ENCODE results near the gene RRAD. TPM values are rescaled to one million over a fixed set of nuclear protein-coding genes. Genes with fewer than 3 reads are reported as not detected.
A peak's percentile ranks its signal among the peaks of the same experiment; 100 is the strongest.
"Not testable (repeated sequence)": the region's sequence is repeated elsewhere in the genome, so short reads cannot be mapped to it uniquely, and the experiment has no call there.

RRAD gene, protein sequence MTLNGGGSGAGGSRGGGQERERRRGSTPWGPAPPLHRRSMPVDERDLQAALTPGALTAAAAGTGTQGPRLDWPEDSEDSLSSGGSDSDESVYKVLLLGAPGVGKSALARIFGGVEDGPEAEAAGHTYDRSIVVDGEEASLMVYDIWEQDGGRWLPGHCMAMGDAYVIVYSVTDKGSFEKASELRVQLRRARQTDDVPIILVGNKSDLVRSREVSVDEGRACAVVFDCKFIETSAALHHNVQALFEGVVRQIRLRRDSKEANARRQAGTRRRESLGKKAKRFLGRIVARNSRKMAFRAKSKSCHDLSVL
- 3.2 and 4.3 TPM in 2 replicates for total RNA-seq

DNA sequence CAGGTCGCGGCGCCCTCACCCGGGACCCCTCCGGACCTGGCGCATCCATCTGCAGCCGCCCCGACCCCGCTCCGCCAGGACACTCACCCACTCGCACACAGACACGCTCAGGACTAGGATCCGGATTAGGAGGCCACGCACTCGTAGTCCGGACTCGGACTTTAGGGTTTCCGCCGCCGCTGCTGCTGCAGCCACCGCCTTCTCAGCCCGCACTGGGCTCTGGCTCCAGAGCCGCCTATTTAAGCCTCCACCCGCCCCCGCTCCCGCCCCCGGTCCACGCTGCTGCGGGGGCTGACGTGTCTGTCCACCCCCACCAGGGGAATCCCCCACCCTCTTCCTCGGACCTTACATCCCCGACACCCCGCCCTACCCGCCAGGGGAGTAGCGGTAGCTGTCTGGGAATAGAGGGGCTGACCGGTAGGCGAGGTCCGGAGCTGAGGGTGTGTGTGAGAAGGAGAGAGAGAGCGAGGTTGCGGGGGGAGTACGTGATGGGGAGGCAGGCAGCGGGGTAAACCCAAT is at the start of gene RRAD:
Gene RRAD (minus strand): TSS at position 214 of the 519 bp plus-strand sequence. CDS start 356 bp downstream, outside the sequence.
- Histone ChIP-seq H2AFZ (ENCODE audit: low read length) (no peak within 1 kb of the TSS), H3K9me3 (ENCODE audit: low read depth, low read length) (no peaks in the 10 kb centered on the region), H3K27ac (ENCODE audit: low read depth, low read length) (peak within 1 kb of the TSS; percentile 87), H4K20me1 (ENCODE audit: insufficient read depth, low read length) (no peaks in the 10 kb centered on the region), H3K4me3 (ENCODE audit: insufficient read depth, low read length) (peak within 1 kb of the TSS; percentile 66), H3K79me2 (ENCODE audit: insufficient read depth, low read length) (no peaks in the 10 kb centered on the region), H3K36me3 (ENCODE audit: insufficient read depth, low read length) (no peaks in the 10 kb centered on the region), H3K4me2 (ENCODE audit: insufficient read depth, low read length) (peak within 1 kb of the TSS; percentile 62), H3K27me3 (ENCODE audit: insufficient read depth, low read length) (peaks cover 28% of the 10 kb centered on the region), H3K4me1 (ENCODE audit: insufficient read depth, low read length) (peaks cover 47% of the 10 kb centered on the region)
- peak; percentile 95 for DNase-seq (ENCODE audit: insufficient read length, low spot score, missing footprints)
- TF ChIP-seq, protein P1, sequence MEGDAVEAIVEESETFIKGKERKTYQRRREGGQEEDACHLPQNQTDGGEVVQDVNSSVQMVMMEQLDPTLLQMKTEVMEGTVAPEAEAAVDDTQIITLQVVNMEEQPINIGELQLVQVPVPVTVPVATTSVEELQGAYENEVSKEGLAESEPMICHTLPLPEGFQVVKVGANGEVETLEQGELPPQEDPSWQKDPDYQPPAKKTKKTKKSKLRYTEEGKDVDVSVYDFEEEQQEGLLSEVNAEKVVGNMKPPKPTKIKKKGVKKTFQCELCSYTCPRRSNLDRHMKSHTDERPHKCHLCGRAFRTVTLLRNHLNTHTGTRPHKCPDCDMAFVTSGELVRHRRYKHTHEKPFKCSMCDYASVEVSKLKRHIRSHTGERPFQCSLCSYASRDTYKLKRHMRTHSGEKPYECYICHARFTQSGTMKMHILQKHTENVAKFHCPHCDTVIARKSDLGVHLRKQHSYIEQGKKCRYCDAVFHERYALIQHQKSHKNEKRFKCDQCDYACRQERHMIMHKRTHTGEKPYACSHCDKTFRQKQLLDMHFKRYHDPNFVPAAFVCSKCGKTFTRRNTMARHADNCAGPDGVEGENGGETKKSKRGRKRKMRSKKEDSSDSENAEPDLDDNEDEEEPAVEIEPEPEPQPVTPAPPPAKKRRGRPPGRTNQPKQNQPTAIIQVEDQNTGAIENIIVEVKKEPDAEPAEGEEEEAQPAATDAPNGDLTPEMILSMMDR (IDR thresholded peaks at IDR 0.05; ENCODE audit: extremely low read depth, low read depth, low read length): no peak

DNA sequence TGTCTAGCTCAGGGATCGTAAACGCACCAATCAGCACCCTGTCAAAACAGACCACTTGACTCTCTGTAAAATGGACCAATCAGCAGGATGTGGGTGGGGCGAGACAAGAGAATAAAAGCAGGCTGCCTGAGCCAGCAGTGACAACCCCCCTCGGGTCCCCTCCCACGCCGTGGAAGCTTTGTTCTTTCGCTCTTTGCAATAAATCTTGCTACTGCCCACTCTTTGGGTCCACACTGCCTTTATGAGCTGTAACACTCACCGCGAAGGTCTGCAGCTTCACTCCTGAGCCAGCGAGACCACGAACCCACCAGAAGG is 49.6 kb upstream of the RRAD start:
- not testable (repeated sequence) for H3K4me3 ChIP-seq (ENCODE audit: insufficient read depth, low read length); H3K4me1 ChIP-seq (ENCODE audit: insufficient read depth, low read length); H3K27ac ChIP-seq (ENCODE audit: low read depth, low read length); H3K79me2 ChIP-seq (ENCODE audit: insufficient read depth, low read length); H2AFZ ChIP-seq (ENCODE audit: low read length); H3K9me3 ChIP-seq (ENCODE audit: low read depth, low read length); H4K20me1 ChIP-seq (ENCODE audit: insufficient read depth, low read length); H3K27me3 ChIP-seq (ENCODE audit: insufficient read depth, low read length); H3K36me3 ChIP-seq (ENCODE audit: insufficient read depth, low read length); DNase-seq (ENCODE audit: insufficient read length, low spot score, missing footprints); H3K4me2 ChIP-seq (ENCODE audit: insufficient read depth, low read length)

DNA sequence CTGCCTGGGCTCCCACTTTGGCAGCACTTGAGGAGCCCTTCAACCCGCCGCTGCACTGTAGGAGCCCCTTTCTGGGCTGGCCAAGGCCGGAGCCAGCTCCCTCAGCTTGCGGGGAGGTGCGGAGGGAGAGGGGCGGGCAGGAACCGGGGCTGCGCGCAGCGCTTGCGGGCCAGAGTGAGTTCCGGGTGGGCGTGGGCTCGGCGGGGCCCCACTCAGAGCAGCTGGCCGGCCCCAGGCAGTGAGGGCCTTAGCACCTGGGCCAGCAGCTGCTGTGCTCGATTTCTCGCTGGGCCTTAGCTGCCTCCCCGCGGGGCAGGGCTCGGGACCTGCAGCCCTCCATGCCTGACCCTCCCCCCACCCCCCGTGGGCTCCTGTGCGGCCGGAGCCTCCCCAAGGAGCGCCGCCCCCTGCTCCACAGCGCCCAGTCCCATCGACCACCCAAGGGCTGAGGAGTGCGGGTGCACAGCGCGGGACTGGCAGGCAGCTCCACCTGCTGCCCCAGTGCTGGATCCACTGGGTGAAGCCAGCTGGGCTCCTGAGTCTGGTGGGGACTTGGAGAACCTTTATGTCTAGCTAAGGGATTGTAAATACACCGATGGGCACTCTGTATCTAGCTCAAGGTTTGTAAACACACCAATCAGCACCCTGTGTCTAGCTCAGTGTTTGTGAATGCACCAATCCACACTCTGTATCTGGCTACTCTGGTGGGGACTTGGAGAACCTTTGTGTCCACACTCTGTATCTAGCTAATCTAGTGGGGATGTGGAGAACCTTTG is 49.0 kb upstream of the RRAD start:
- H2AFZ ChIP-seq (ENCODE audit: low read length): not testable (repeated sequence)

DNA sequence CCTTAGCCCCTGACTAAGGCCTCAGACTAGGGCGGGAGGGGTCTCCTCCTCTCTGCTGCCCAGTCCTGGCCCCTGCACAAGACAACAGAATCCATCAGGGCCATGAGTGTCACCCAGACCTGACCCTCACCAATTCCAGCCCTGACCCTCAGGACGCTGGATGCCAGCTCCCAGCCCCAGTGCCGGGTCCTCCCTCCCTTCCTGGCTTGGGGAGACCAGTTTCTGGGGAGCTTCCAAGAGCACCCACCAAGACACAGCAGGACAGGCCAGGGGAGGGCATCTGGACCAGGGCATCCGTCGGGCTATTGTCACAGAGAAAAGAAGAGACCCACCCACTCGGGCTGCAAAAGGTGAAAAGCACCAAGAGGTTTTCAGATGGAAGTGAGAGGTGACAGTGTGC is 48.4 kb upstream of the RRAD start:
- no peaks in the 10 kb centered on the region for H4K20me1 ChIP-seq (ENCODE audit: insufficient read depth, low read length)
- H3K79me2 ChIP-seq (ENCODE audit: insufficient read depth, low read length): no peaks in the 10 kb centered on the region
- H3K9me3 ChIP-seq (ENCODE audit: low read depth, low read length): no peaks in the 10 kb centered on the region
- H3K4me2 ChIP-seq (ENCODE audit: insufficient read depth, low read length): no peak overlapping the region
- peaks cover 8% of the 10 kb centered on the region for H3K27me3 ChIP-seq (ENCODE audit: insufficient read depth, low read length)
- no peaks in the 10 kb centered on the region for H3K4me1 ChIP-seq (ENCODE audit: insufficient read depth, low read length)
- no peak overlapping the region for H3K27ac ChIP-seq (ENCODE audit: low read depth, low read length)
- no peak for DNase-seq (ENCODE audit: insufficient read length, low spot score, missing footprints)
- H3K36me3 ChIP-seq (ENCODE audit: insufficient read depth, low read length): no peaks in the 10 kb centered on the region
- H2AFZ ChIP-seq (ENCODE audit: low read length): no peak overlapping the region
- no peak overlapping the region for H3K4me3 ChIP-seq (ENCODE audit: insufficient read depth, low read length)
- TF ChIP-seq, protein P1 (IDR thresholded peaks at IDR 0.05; ENCODE audit: extremely low read depth, low read depth, low read length): no peak

More for the DNA sequence above, 49.0 kb upstream of the RRAD start:
- not testable (repeated sequence) for H3K4me1 ChIP-seq (ENCODE audit: insufficient read depth, low read length); H3K4me2 ChIP-seq (ENCODE audit: insufficient read depth, low read length); H3K9me3 ChIP-seq (ENCODE audit: low read depth, low read length); H4K20me1 ChIP-seq (ENCODE audit: insufficient read depth, low read length); H3K79me2 ChIP-seq (ENCODE audit: insufficient read depth, low read length); H3K27ac ChIP-seq (ENCODE audit: low read depth, low read length); DNase-seq (ENCODE audit: insufficient read length, low spot score, missing footprints); H3K36me3 ChIP-seq (ENCODE audit: insufficient read depth, low read length); H3K27me3 ChIP-seq (ENCODE audit: insufficient read depth, low read length); H3K4me3 ChIP-seq (ENCODE audit: insufficient read depth, low read length)

Data from osteoblast (primary cell).